HS-5 (cell line): Measurements from ENCODE around the gene DCTN3.
A peak's percentile ranks its signal among the peaks of the same experiment; 100 is the strongest.

Experiments
- DNase-seq: peaks from one replicate; pipeline ENCODE4 v3.0.0-alpha.2; 2012; ENCODE audit warnings: low read depth

DCTN3 gene

GRCh38 chr9:34620061-34620994 is at the start of gene DCTN3:
TSS of gene DCTN3 (minus strand) at chr9:34620495. CDS start at chr9:34620464, 31 bp downstream.
- peak; percentile 74 for DNase-seq

GRCh38 chr9:34665381-34666250 is 45.3 kb upstream of the DCTN3 start:
- DNase-seq: peak; percentile 84

GRCh38 chr9:34665067-34665380 is 44.7 kb upstream of the DCTN3 start:
- no peak for DNase-seq

- DNase-seq: no peak
Observed at GRCh38 chr9:34664281-34665066, 44.2 kb upstream of the DCTN3 start.

GRCh38 chr9:34663303-34663605 is 43.0 kb upstream of the DCTN3 start:
- DNase-seq: no peak

- DNase-seq: no peak
Observed at GRCh38 chr9:34662526-34663302, 42.4 kb upstream of the DCTN3 start, which contains the start of gene CCL27. TSS of gene CCL27 (minus strand) at chr9:34662657. CDS start at chr9:34662633, 24 bp downstream.

GRCh38 chr9:34659592-34660253 is 39.4 kb upstream of the DCTN3 start:
- DNase-seq: no peak

- DNase-seq: no peak
Observed at GRCh38 chr9:34658461-34658860, 38.2 kb upstream of the DCTN3 start.

GRCh38 chr9:34656992-34657391 is 36.7 kb upstream of the DCTN3 start:
- no peak for DNase-seq

- no peak for DNase-seq
Observed at GRCh38 chr9:34655394-34655793, 35.1 kb upstream of the DCTN3 start.

GRCh38 chr9:34654323-34655051 is 34.2 kb upstream of the DCTN3 start:
- DNase-seq: no peak

- no peak for DNase-seq
Observed at GRCh38 chr9:34653151-34654072, 33.1 kb upstream of the DCTN3 start.

- no peak for DNase-seq
Observed at GRCh38 chr9:34652602-34653000, 32.3 kb upstream of the DCTN3 start.

GRCh38 chr9:34651876-34652601 is 31.7 kb upstream of the DCTN3 start, which contains the start of gene IL11RA:
TSS of gene IL11RA (plus strand) at chr9:34652185. CDS start at chr9:34655218, 3,033 bp downstream.
- peak; percentile 61 for DNase-seq

GRCh38 chr9:34651321-34651720 is 31.0 kb upstream of the DCTN3 start:
- DNase-seq: no peak

GRCh38 chr9:34650816-34651215 is 30.5 kb upstream of the DCTN3 start:
- DNase-seq: no peak

- DNase-seq: no peak
Observed at GRCh38 chr9:34648673-34649072, 28.4 kb upstream of the DCTN3 start.

- DNase-seq: no peak
Observed at GRCh38 chr9:34647651-34648050, 27.4 kb upstream of the DCTN3 start.
